HG02642 (cell line): ENCODE data around the gene GATAD2A.

ENCODE experiments used
- ATAC-seq: cut with Tn5 transposase; IDR thresholded peaks from one replicate; pipeline ENCODE4 v1.9.1; 2021; ENCODE audit warnings: mild to moderate bottlenecking; ENCODE audit not compliant: unreplicated experiment, poor library complexity

Gene GATAD2A

GRCh38 chr19:19487077-19487949, 81.8 kb downstream of the GATAD2A start:
- no peak for ATAC-seq

GRCh38 chr19:19487950-19488874, 82.7 kb downstream of the GATAD2A start:
- ATAC-seq = no peak

GRCh38 chr19:19488875-19489690, 83.6 kb downstream of the GATAD2A start:
- peak; percentile 58 for ATAC-seq

DNA sequence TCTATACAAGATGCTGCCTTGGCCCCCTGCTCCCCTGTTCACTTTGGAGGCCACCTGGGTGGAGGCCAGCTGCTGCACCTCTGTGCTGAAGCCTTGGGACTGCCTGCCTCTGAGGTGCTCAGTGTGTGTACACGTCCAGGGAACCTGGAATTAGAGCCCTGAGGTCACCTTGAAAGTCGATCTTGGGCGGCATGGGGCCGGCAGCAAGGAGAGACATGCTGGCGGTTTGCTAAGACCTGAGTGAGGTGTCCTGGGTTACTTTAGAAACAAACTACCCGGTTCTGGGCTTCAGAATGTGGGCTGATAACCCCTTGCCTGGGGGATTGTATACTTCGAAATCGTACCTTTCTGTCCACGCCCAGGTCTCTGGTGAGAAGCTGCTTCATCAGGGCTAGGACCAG, 84.3 kb downstream of the GATAD2A start:
- peak; percentile 7 for ATAC-seq

DNA sequence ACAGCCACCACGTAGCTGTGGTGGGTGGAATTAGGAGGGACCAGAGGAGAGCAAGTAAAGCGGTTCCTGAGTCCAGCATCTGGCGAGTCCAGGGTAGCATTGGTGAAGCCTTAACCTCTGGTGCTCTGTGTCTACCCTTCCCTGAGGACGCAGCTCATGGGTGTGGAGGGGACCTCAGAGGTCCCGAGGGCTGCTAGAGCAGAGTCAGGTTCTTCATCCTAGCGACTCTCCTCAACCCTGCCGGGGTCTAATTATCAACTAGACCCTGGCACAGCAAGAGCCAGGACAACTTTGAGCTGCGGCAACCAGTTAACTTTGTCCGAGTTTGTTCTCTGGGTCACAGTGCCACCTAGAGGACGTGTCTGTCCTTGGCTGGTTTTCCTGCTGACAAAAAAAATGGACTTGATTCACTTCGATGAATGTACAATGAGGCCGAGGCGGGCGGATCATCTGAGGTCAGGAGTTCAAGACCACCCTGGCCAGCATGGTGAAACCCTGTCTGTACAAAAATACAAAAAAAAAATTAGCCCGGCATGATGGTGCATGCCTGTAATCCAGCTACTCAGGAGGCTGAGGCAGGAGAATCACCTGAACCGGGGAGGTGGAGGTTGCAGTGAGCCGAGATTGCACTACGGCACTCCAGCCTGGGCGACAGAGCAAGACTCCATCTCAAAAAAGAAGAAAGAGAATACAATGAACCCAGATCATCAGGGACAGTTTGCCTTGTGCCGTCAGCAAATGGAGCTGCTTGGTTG, 84.9 kb downstream of the GATAD2A start:
- ATAC-seq = peak; percentile 37

DNA sequence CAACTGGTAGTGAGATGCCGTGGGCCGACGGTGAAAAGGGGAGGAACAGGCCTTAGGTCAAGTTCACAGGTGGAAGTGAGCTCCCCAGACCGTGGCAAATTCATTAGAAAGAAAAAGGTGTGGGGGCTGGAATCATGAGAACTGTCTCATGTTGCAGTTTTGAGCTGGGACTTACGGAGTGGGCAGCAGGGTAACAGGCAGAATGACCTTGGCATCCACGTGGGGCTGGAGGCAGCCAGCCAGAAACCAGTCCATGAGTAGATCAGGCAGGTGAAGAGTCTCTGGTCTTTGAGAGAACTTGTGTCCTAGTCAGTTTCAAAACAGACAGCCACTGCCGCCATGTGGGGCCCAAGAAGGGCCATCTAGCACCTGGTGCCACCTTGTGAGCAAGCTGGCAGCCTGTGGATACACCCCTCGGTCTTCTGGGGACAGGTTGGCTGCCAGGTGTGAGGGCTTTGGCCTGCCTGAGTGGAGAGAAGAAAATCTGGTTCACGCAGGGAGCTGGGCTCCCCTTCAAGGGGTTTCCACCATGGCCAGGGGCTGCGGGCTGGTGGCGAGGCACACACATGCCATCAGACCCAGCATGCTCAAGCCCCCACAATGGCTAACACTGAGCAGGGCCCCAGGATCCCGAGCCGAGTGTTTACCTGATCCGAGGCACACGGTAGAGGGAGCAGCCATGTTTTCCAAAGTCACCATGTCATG, 86.0 kb downstream of the GATAD2A start:
- ATAC-seq = no peak

DNA sequence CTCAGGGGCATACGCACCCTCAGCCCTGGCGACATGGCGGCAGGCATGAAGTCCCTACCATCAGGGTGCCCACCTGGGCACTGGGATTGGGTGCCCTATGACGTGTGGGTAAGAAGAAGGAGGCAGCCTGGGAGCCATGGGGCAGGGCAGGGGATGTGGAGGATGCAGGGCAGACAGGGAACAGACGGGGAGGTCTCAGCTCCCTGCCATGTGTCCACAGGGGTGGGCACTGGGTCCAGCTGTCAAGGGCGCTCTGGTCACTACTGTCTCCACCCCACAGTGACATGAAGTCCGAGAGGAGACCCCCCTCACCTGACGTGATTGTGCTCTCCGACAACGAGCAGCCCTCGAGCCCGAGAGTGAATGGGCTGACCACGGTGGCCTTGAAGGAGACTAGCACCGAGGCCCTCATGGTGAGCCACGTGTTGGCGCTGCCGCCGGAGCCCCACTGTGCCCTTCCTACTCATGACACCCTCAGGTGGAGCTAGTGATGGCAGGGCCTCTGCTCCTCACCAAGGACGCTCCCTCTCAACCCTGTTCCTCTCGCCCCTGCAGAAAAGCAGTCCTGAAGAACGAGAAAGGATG, 86.6 kb downstream of the GATAD2A start:
- no peak for ATAC-seq

GRCh38 chr19:19493841-19494546, 88.5 kb downstream of the GATAD2A start:
- no peak for ATAC-seq

- no peak for ATAC-seq
Measured at GRCh38 chr19:19495614-19496603, 90.4 kb downstream of the GATAD2A start.

GRCh38 chr19:19498255-19498991, 92.9 kb downstream of the GATAD2A start:
- ATAC-seq = no peak

DNA sequence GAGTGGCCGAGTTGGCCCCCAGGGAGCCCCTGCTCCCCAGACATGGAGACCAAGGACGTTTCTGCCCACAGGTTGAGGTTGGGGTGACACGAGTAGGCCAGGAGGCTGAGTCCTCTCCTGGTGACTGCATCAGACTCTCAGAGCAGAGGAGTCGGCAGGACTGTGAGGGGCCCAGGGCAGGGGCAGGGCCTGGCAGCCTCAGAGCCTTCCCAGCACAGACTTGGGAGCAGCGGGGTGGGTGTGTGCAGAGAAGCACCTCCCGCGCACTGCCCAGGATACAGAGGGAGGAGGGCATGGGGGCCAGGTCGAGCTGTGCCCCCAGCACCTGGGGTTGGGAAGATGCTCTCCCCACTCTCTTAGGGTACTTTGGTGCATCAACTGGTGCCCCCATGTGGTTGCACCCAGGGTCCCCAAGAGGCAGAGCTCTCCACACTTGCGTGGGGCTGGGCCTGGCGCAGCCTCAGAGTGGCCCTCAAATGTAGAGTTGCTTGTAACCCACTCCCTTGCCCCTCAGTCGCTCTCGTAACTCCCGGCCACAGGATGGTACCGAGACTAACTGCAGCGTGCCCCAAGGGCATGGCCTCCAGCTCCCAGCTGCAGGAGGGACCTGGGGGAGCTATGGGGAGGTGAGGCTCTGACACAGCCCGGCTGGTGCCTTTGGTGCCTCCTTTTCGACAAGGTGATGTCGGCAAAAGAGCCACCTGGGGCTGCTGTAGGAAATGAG, 94.0 kb downstream of the GATAD2A start:
- ATAC-seq = no peak

DNA sequence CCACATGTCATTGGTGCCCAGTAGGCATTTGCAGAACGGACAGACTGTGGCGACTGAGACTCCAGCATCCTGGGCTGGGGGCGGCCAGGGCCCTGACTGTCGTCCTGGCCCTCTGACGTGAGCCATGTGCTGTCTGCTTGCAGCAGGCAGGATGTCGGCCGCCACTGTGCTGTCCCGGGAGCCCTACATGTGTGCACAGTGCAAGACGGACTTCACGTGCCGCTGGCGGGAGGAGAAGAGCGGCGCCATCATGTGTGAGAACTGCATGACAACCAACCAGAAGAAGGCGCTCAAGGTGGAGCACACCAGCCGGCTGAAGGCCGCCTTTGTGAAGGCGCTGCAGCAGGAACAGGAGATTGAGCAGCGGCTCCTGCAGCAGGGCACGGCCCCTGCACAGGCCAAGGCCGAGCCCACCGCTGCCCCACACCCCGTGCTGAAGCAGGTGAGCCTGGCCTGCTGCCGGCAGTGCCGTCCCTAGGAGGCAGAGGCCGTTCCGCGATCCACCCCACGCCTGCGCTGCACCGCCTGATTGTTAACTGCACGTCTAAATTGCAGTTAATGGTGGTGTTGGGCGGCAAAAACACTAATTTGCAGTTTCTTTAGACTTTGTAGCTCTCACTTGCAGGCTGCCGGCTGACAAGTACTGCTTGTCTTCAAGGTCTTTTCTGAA, 95.6 kb downstream of the GATAD2A start:
- ATAC-seq = no peak

- ATAC-seq = no peak
Measured at GRCh38 chr19:19501798-19502197, 96.3 kb downstream of the GATAD2A start.

DNA sequence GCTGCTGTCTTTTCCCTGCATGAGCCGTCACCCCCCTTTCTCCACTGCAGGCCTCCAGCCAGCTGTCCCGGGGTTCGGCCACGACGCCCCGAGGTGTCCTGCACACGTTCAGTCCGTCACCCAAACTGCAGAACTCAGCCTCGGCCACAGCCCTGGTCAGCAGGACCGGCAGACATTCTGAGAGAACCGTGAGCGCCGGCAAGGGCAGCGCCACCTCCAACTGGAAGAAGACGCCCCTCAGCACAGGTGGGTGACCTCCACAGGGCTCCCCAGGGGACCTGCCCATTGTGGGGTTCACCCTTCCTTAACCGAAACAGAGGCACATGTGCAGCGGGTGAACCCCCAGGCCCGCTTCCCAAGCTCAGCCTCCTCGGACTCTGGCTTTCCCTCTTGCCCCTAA, 96.8 kb downstream of the GATAD2A start:
- ATAC-seq = no peak
